Endothelial cell of umbilical vein (primary cell): ENCODE measurements around the gene AGO4. TPM values are rescaled to one million over a fixed set of nuclear protein-coding genes. Genes with fewer than 3 reads are reported as not detected.
"Not testable (repeated sequence)": the region's sequence is repeated elsewhere in the genome, so short reads cannot be mapped to it uniquely, and the experiment has no call there.

Source experiments
- BruUV-seq: library from RNA; stranded (reverse); fragments of 400-500 nt; replicated peaks from 2 replicates; lab custom pipeline; 2021; lab: Mats Ljungman, UMichigan
- CTCF ChIA-PET: fragments of 300-600, 350-600 bp; sonication (Branson Sonifier 250); formaldehyde crosslinking; loops from one replicate; lab custom pipeline; 2021; ENCODE audit warnings: antibody characterized with exemption, inconsistent platforms; lab: Charles Lee
- POLR2A ChIA-PET: fragments of 300-600, 350-600 bp; sonication (Branson Sonifier 250); formaldehyde crosslinking; loops from one replicate; lab custom pipeline; 2021; ENCODE audit warnings: antibody characterized with exemption, inconsistent platforms; lab: Charles Lee
- DNase-seq: peaks from one replicate; pipeline ENCODE4 v3.0.0-alpha.2; 2011; ENCODE audit warnings: low read depth, low spot score
- FAIRE-seq: peaks from 2 replicates; lab custom pipeline; 2011; peaks lifted over from hg19 to GRCh38; lab: Jason Lieb, UNC
- H2AFZ ChIP-seq: 2 replicates; pipeline ENCODE4 v1.6.0; 2012; ENCODE audit warnings: low read depth, low read length, control low read depth, inconsistent platforms
- H3K27ac ChIP-seq: 2 replicates; pipeline ENCODE4 v1.5.1; 2011; ENCODE audit warnings: low read depth, mild to moderate bottlenecking, control low read depth, low read length, moderate library complexity; ENCODE audit not compliant: insufficient read depth
- H3K27me3 ChIP-seq, 2 experiments: 2 replicates each; pipeline versions ENCODE4 v1.6.0 to v1.6.1; 2011; ENCODE audit warnings: low read length in 2 of 2, mixed read lengths in 1 of 2; ENCODE audit not compliant: control insufficient read depth in 2 of 2, insufficient read depth in 2 of 2
- H3K36me3 ChIP-seq, 2 experiments: 2 replicates in 1 of 2; 3 replicates in 1 of 2; pipeline ENCODE4 v1.5.1; 2011; ENCODE audit warnings: low read length in 2 of 2, mild to moderate bottlenecking in 1 of 2, moderate library complexity in 1 of 2; ENCODE audit not compliant: control insufficient read depth in 2 of 2, insufficient read depth in 2 of 2; ENCODE audit errors: extremely low read depth in 1 of 2
- H3K4me1 ChIP-seq: 3 replicates; pipeline ENCODE4 v1.5.1; 2011; ENCODE audit warnings: mild to moderate bottlenecking, low read length; ENCODE audit not compliant: control insufficient read depth, insufficient read depth; ENCODE audit errors: extremely low read depth
- H3K4me2 ChIP-seq: 2 replicates; pipeline ENCODE4 v1.6.1; 2011; ENCODE audit warnings: low read length, control low read depth, mixed read lengths; ENCODE audit not compliant: insufficient read depth
- H3K4me3 ChIP-seq, 3 experiments: fragments of 200-600 bp in 1 of 3; sonication (generic), shearing (Covaris generic) in 1 of 3; replicated peaks in 1 of 3; 2 replicates each; pipeline ENCODE4 v1.5.1; 2011 to 2016; ENCODE audit warnings: control low read depth in 3 of 3, low read length in 3 of 3, mild to moderate bottlenecking in 2 of 3, inconsistent platforms in 1 of 3, low read depth in 1 of 3, moderate library complexity in 1 of 3; ENCODE audit not compliant: insufficient read depth in 1 of 3
- H3K79me2 ChIP-seq: 2 replicates; pipeline ENCODE4 v1.6.0; 2012; ENCODE audit warnings: low read length, inconsistent platforms; ENCODE audit not compliant: control insufficient read depth, insufficient read depth
- H3K9ac ChIP-seq: replicated peaks from 2 replicates; pipeline ENCODE3; 2011; ENCODE audit warnings: low read length, control low read depth; ENCODE audit not compliant: insufficient read depth; ENCODE audit errors: extremely low read depth
- H3K9me1 ChIP-seq: replicated peaks from 3 replicates; pipeline ENCODE4 v1.6.0; 2011; ENCODE audit warnings: mild to moderate bottlenecking, low read length; ENCODE audit not compliant: control insufficient read depth, insufficient read depth; ENCODE audit errors: extremely low read depth
- H3K9me3 ChIP-seq: replicated peaks from 2 replicates; pipeline ENCODE4 v1.5.1; 2012; ENCODE audit warnings: low read length, inconsistent platforms; ENCODE audit not compliant: control insufficient read depth, insufficient read depth
- H4K20me1 ChIP-seq: replicated peaks from 2 replicates; pipeline ENCODE3; 2011; ENCODE audit warnings: mild to moderate bottlenecking, low read length; ENCODE audit not compliant: control insufficient read depth, insufficient read depth; ENCODE audit errors: extremely low read depth
- CTCF ChIP-seq, 2 donors: IDR thresholded peaks; 1 replicate in 1 of 2; 2 replicates in 1 of 2; pipeline ENCODE4 v1.5.1; 2011; ENCODE audit warnings: low read length in 2 of 2, mild to moderate bottlenecking in 2 of 2, moderate library complexity in 2 of 2, control low read depth in 1 of 2, inconsistent platforms in 1 of 2, low read depth in 1 of 2; ENCODE audit not compliant: insufficient read depth in 1 of 2; ENCODE audit errors: extremely low read depth in 1 of 2
- FOS ChIP-seq: IDR thresholded peaks from 2 replicates; pipeline ENCODE4 v1.6.1; 2011; ENCODE audit warnings: mild to moderate bottlenecking, low read length, moderate library complexity, borderline replicate concordance; ENCODE audit not compliant: insufficient read depth
- JUN ChIP-seq: IDR thresholded peaks from 2 replicates; pipeline ENCODE4 v1.6.1; 2011; ENCODE audit warnings: borderline replicate concordance, low read depth; ENCODE audit not compliant: insufficient read length, insufficient read depth
- POLR2A ChIP-seq: IDR thresholded peaks from 2 replicates; pipeline ENCODE4 v1.6.1; 2012; ENCODE audit warnings: low read depth, mild to moderate bottlenecking, control low read depth, low read length
- dilution Hi-C: fragments of 300-500 bp; cut with MboI; formaldehyde crosslinking; loops from one replicate; pipeline ENCODE4 v1.15.0; 2019; ENCODE audit warnings: low sequenced_read_pairs; ENCODE audit not compliant: extremely low pct_ligation_motif_present
- intact Hi-C: fragments of 100-400 bp; cut with micrococcal nuclease; formaldehyde crosslinking; loops from one replicate; pipeline ENCODE4 v1.10.0; 2022
- polyA plus RNA-seq, 4 experiments: library from polyadenylated mRNA; depleted of rRNA in 3 of 4; stranded (reverse) in 3 of 4; unstranded in 1 of 4; fragments of >200 nt; gene quantifications; 2 replicates each; pipeline versions ENCODE4 v1.2.1 to v1.2.3, GENCODE V29; 2011 to 2012; ENCODE audit warnings: missing spikeins in 1 of 4
- total RNA-seq: library from RNA; stranded (reverse); gene quantifications from 2 replicates; pipeline ENCODE4 v1.2.3, GENCODE V29; 2021

AGO4 gene
- total and polyA plus RNA-seq, 2 donors (not counting 3 experiments of a cell fraction or from before 2014, with no cell fraction given), result 11.1 to 19.8 TPM

GRCh38 chr1:35888255-35888654 is 80.4 kb downstream of the AGO4 start:
- DNase-seq (no peak), FAIRE-seq (no peak)
- Histone ChIP-seq H3K9ac (no peak overlapping the region), H2AFZ (no peak overlapping the region), H4K20me1 (no peaks in the 10 kb centered on the region), H3K27ac (no peak overlapping the region), H3K4me3 (no peak overlapping the region), H3K79me2 (peaks cover 16% of the 10 kb centered on the region), H3K9me1 (no peaks in the 10 kb centered on the region), H3K36me3 (peaks cover 5% of the 10 kb centered on the region in 2 experiments), H3K9me3 (no peaks in the 10 kb centered on the region), H3K4me1 (peaks cover 17% of the 10 kb centered on the region), H3K27me3 (no peaks in the 10 kb centered on the region), H3K4me2 (no peak overlapping the region)
- intact Hi-C loops (no loop called here), dilution Hi-C loops (no loop called here)
- no TSS peak for BruUV-seq
- CTCF ChIA-PET, result no interaction called here
- POLR2A ChIA-PET, result no interaction called here
- TF ChIP-seq CTCF (IDR thresholded peaks at IDR 0.05; ENCODE audit: extremely low read depth in 1 of 2, insufficient read depth in 1 of 2, low read depth in 1 of 2, low read length in 2 of 2), result no peak
- no peak for TF ChIP-seq JUN
- TF ChIP-seq FOS, result no peak
- TF ChIP-seq POLR2A, result no peak

- dilution Hi-C loops, BruUV-seq: not testable (repeated sequence)
Measured at GRCh38 chr1:35888981-35889380, 81.2 kb downstream of the AGO4 start.

More at GRCh38 chr1:35888981-35889380, 81.2 kb downstream of the AGO4 start:
- Histone ChIP-seq H3K79me2 (peaks cover 12% of the 10 kb centered on the region), H3K4me1 (peaks cover 16% of the 10 kb centered on the region)
- H3K9me3 ChIP-seq, CTCF ChIA-PET, H3K4me3 ChIP-seq, DNase-seq, H3K27ac ChIP-seq, H3K36me3 ChIP-seq, H3K4me2 ChIP-seq, POLR2A ChIA-PET, H3K9me1 ChIP-seq, H3K9ac ChIP-seq, intact Hi-C loops, FAIRE-seq, H2AFZ ChIP-seq, H4K20me1 ChIP-seq, H3K27me3 ChIP-seq: not testable (repeated sequence)
